Gastrocnemius medialis (tissue), 4 donors: ENCODE measurements around the gene TMIGD1. TPM values are rescaled to one million over a fixed set of nuclear protein-coding genes. Genes with fewer than 3 reads are reported as not detected.

Experiments
- ATAC-seq, 2 donors: fragments of 150-250 bp; one replicate each; pipeline ENCODE4 v1.9.1; 2016
- DNase-seq, 2 donors: peaks; one replicate each; pipeline ENCODE4 v3.0.0-alpha.2; 2019
- H3K27ac ChIP-seq, 4 donors: fragments of 200-600 bp; sonication (generic); 1 replicate in 1 of 4; 2 replicates in 3 of 4; pipeline ENCODE4 v1.5.1; 2016 to 2018; ENCODE audit warnings: mild to moderate bottlenecking in 2 of 4, moderate library complexity in 1 of 4
- H3K27me3 ChIP-seq, 3 donors: fragments of 200-600 bp; sonication (generic) in 2 of 3; 1 replicate in 1 of 3; 2 replicates in 2 of 3; pipeline versions ENCODE4 v1.5.1 to v1.6.0; 2016 to 2019; ENCODE audit warnings: mild to moderate bottlenecking in 1 of 3, moderate library complexity in 1 of 3
- H3K36me3 ChIP-seq, 2 donors: fragments of 200-600 bp; sonication (generic) in 1 of 2; one replicate each; pipeline ENCODE4 v1.5.1; 2017 to 2018
- H3K4me1 ChIP-seq, 2 donors: fragments of 200-600 bp; sonication (generic) in 1 of 2; one replicate each; pipeline ENCODE4 v1.5.1; 2016 to 2017; ENCODE audit warnings: mild to moderate bottlenecking in 2 of 2
- H3K4me3 ChIP-seq, 4 donors: fragments of 200-600 bp; sonication (generic) in 3 of 4; 1 replicate in 1 of 4; 2 replicates in 3 of 4; pipeline ENCODE4 v1.5.1; 2016 to 2019; ENCODE audit warnings: mild to moderate bottlenecking in 2 of 4
- H3K9me3 ChIP-seq, 3 donors: fragments of 200-600 bp; sonication (generic) in 2 of 3; 1 replicate in 1 of 3; 2 replicates in 2 of 3; pipeline ENCODE4 v1.5.1; 2016 to 2019
- CTCF ChIP-seq, 5 experiments: fragments of 450-650 bp in 3 of 5; fragments of 200-600 bp in 2 of 5; sonication (generic) in 2 of 5; IDR thresholded peaks in 4 of 5; conservative IDR thresholded peaks in 1 of 5; 1 replicate in 4 of 5; 2 replicates in 1 of 5; pipeline ENCODE4 v1.5.1; 2016 to 2019; ENCODE audit warnings: antibody characterized with exemption in 5 of 5, mild to moderate bottlenecking in 3 of 5, moderate library complexity in 3 of 5
- POLR2A ChIP-seq, 2 donors: fragments of 450-650 bp; IDR thresholded peaks; one replicate each; pipeline ENCODE4 v1.6.1; 2017; ENCODE audit warnings: antibody characterized with exemption in 2 of 2, mild to moderate bottlenecking in 2 of 2, moderate library complexity in 2 of 2
- in situ Hi-C, 4 donors: fragments of 200-750 bp; cut with MboI; loops; one replicate each; pipeline versions ENCODE4 v1.15.0 to v1.8.0; 2017; ENCODE audit warnings: low sequenced_read_pairs in 4 of 4
- intact Hi-C: fragments of 100-400 bp; cut with DNase I; formaldehyde crosslinking; loops from one replicate; pipeline ENCODE4 v1.15.1; 2023; ENCODE audit warnings: low total_unique reads
- total RNA-seq, 4 donors: library from RNA; depleted of rRNA; stranded (reverse); fragments of >200 nt; gene quantifications; one replicate each; pipeline versions ENCODE4 v1.1.0 to v1.2.3, GENCODE V29; 2016

Gene TMIGD1
- total RNA-seq, 4 donors from 2014 or later = 0.68 TPM; not detected in 3

GRCh38 chr17:30292286-30292858 is 41.5 kb downstream of the TMIGD1 start:
- intact Hi-C loops = loop anchor here (5.0 kb wide), 2 partner anchors 85 to 175 kb away; partner anchors contain the start of genes CPD and NSRP1
- peak overlapping the region; percentile 71 to 95 (median 84) for H3K4me3 ChIP-seq
- in situ Hi-C loops = loop anchor here in 1 of 4 donors (25.0 kb wide), 1 partner anchor 180 kb away; the partner anchor contains the start of gene NSRP1
- no peaks in the 10 kb centered on the region for H3K9me3 ChIP-seq
- peaks cover 12 to 17% of the 10 kb centered on the region in 2 donors for H3K4me1 ChIP-seq
- peaks cover 0 to 11% of the 10 kb centered on the region in 2 donors for H3K36me3 ChIP-seq
- peak overlapping the region; percentile 64 to 71 (median 70) for H3K27ac ChIP-seq
- no peak for DNase-seq
- no peaks in the 10 kb centered on the region for H3K27me3 ChIP-seq
- peak; percentile 14 for ATAC-seq
- TF ChIP-seq POLR2A (IDR thresholded peaks at IDR 0.05) (no peak), CTCF (IDR thresholded peaks at IDR 0.05 in 4 of 5, conservative IDR thresholded peaks at IDR 0.05 in 1 of 5) (no peak)

DNA sequence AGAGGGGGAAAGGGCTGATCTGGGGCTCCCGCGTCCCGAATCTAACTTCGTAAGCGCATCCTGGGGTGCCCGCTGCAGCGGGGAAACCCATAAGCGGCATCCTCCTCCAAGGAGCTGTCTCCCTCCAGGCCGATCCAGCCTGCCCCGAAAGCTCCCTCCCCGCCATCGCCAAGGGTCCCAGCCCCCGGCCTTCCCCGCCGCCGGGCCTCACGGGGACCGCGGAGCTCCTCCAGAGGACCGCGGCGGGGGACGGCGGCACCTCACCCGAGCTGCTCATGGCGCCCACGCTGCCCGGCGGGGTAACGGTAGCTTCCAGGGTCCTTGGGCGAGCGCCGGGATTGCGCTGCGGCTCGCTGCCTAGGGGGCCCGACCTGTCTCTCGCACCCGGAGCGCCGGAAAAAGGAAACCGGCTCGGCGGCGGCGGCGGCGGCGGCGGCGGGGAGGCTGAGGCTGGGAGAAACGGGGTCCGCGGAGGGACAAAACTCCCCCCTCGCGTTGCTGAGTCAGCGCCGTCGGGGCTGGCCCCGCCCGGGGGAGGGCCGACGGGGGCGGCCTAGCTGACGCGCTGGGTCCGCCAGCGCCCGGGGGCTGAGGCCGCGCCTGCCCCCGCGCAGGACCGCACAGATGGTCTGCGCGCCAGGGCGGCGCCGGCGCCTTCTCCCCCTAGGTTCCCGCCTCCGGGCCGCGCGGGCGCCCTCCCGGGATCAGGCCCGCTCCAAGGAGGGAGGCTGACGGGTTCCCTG is 42.1 kb downstream of the TMIGD1 start, which contains the start of gene BLMH:
TSS of gene BLMH (minus strand) at position 402 of the 743 bp plus-strand sequence. CDS start at position 277, 125 bp downstream.
- in situ Hi-C loops (loop anchor here in 1 of 4 donors (25.0 kb wide), 1 partner anchor 179 kb away; the partner anchor contains the start of gene NSRP1), intact Hi-C loops (loop anchor here (5.0 kb wide), 2 partner anchors 86 to 174 kb away; partner anchors contain the start of genes CPD and NSRP1)
- peaks cover 12 to 17% of the 10 kb centered on the region in 2 donors for H3K4me1 ChIP-seq
- no peaks in the 10 kb centered on the region for H3K27me3 ChIP-seq
- H3K4me3 ChIP-seq = peak within 1 kb of the TSS; percentile 71 to 95 (median 84)
- peak within 1 kb of the TSS; percentile 64 to 71 (median 70) for H3K27ac ChIP-seq
- ATAC-seq (peak; percentile 87 to 88), DNase-seq (peak; percentile 32 to 56)
- TF ChIP-seq CTCF (IDR thresholded peaks at IDR 0.05 in 4 of 5, conservative IDR thresholded peaks at IDR 0.05 in 1 of 5) (no peak), POLR2A (IDR thresholded peaks at IDR 0.05) (peak; percentile 59 to 65)
- no peaks in the 10 kb centered on the region for H3K9me3 ChIP-seq
- H3K36me3 ChIP-seq = peaks cover 0 to 18% of the 10 kb centered on the region in 2 donors

DNA sequence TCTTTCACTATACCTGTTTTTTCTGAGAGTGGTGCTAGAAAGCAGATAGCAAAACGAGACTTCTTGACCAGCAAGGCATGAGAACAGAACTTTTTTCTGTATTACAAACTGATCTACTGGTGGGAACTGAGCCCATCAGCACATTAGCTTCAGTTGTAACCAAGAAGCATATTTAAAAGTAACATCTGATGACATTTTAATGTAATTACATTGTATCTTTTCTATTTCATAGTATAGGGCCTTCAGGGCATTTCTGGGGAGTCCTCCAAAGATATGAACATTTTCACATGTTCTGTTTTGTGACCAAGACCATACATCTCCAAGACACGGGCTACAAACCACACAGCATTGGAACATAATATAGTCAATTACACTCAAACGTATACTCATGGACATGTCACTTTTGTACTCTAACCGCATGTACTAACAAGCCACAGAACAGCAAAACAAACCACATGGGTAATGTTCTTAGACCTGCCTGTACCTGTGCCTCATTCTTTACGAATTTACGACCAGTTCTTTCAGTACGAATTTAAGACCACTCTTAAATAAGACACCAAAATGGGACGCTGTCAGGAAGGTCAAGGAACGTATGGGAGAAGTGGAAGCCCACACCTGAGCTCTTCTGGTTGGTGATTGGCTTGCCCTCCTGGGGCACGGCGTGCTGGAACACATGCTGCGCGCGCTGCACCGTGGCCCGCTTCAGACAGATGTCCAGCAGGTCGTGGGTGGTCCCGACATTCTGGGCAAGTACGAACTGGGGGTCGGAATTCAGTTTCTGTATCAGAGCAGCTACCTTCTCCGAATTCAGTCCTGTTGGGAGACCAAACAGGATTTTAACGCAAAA is 42.9 kb downstream of the TMIGD1 start:
- in situ Hi-C loops (loop anchor here in 1 of 4 donors (25.0 kb wide), 1 partner anchor 179 kb away; the partner anchor contains the start of gene NSRP1), intact Hi-C loops (loop anchor here (5.0 kb wide), 2 partner anchors 86 to 174 kb away; partner anchors contain the start of genes CPD and NSRP1)
- ATAC-seq = peak; percentile 57 to 59
- Histone ChIP-seq H3K27ac (peak overlapping the region in 3 of 4 donors; percentile 70 to 71 (median 71)), H3K4me3 (peak overlapping the region; percentile 71 to 95 (median 84)), H3K9me3 (no peaks in the 10 kb centered on the region), H3K36me3 (peaks cover 0 to 26% of the 10 kb centered on the region in 2 donors), H3K27me3 (no peaks in the 10 kb centered on the region), H3K4me1 (peaks cover 12 to 17% of the 10 kb centered on the region in 2 donors)
- TF ChIP-seq POLR2A (IDR thresholded peaks at IDR 0.05) (no peak), CTCF (IDR thresholded peaks at IDR 0.05 in 4 of 5, conservative IDR thresholded peaks at IDR 0.05 in 1 of 5) (no peak)
- DNase-seq = peak in 1 of 2 donors; percentile 18

DNA sequence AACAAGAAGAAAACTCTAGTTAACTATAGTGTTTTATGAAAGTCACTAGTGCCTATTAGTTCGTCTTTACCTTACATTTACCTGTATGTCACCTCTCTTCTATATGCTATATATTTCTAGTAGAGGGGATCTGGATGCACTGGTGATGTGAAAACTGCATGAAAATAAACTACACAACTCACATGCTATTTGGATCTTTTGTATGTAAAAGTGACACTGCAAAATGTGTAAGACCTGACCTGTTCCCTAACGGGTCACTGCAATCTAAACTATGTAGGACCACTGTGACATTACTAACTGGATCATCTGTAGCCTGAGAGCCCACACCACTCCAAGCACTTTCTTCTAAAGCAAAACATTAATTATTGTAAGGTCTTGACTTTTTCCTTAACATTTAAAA is 43.8 kb downstream of the TMIGD1 start:
- peaks cover 0 to 34% of the 10 kb centered on the region in 2 donors for H3K36me3 ChIP-seq
- H3K9me3 ChIP-seq = no peaks in the 10 kb centered on the region
- intact Hi-C loops (loop anchor here (5.0 kb wide), 2 partner anchors 87 to 173 kb away; partner anchors contain the start of genes CPD and NSRP1), in situ Hi-C loops (loop anchor here in 1 of 4 donors (25.0 kb wide), 1 partner anchor 178 kb away; the partner anchor contains the start of gene NSRP1)
- ATAC-seq (no peak), DNase-seq (no peak)
- no peak for TF ChIP-seq CTCF (IDR thresholded peaks at IDR 0.05 in 4 of 5, conservative IDR thresholded peaks at IDR 0.05 in 1 of 5)
- TF ChIP-seq POLR2A (IDR thresholded peaks at IDR 0.05) = no peak
- no peaks in the 10 kb centered on the region for H3K27me3 ChIP-seq
- peak overlapping the region in 1 of 4 donors; percentile 95 for H3K4me3 ChIP-seq
- peaks cover 12 to 17% of the 10 kb centered on the region in 2 donors for H3K4me1 ChIP-seq
- H3K27ac ChIP-seq = no peak overlapping the region
